SK-N-SH (cell line): ENCODE results near the gene TUBB6. TPM values are rescaled to one million over a fixed set of nuclear protein-coding genes. Genes with fewer than 3 reads are reported as not detected.

ENCODE experiments used
- CTCF ChIA-PET: fragments of 300-600, 350-600 bp; formaldehyde crosslinking; extraction: SDS; loops from one replicate; lab custom pipeline; 2021; lab: Yijun Ruan, JAX
- POLR2A ChIA-PET: fragments of 350-600 bp; sonication (Branson Sonifier 250); formaldehyde crosslinking; extraction: SDS; loops from one replicate; lab custom pipeline; 2020; ENCODE audit warnings: antibody characterized with exemption, inconsistent platforms; lab: Yijun Ruan, JAX
- DNase-seq: peaks from one replicate; pipeline ENCODE4 v3.0.0; 2012
- H2AFZ ChIP-seq: fragments of 200-600 bp; sonication (generic); 2 replicates; pipeline ENCODE4 v1.8.1; 2016; ENCODE audit warnings: antibody characterized with exemption, mild to moderate bottlenecking, low read depth
- H3F3A ChIP-seq: fragments of 200-600 bp; sonication (generic); replicated peaks from 2 replicates; pipeline ENCODE3; 2016; ENCODE audit warnings: antibody characterized with exemption, mild to moderate bottlenecking; ENCODE audit not compliant: insufficient read depth
- H3K27ac ChIP-seq, 2 experiments: fragments of 200-500 bp in 1 of 2; fragments of 200-600 bp in 1 of 2; sonication (Bioruptor generic) in 1 of 2; sonication (generic), shearing (Covaris generic) in 1 of 2; 2 replicates each; pipeline versions ENCODE4 v1.5.1 to v1.6.1; 2014 to 2016; ENCODE audit warnings: low read depth in 2 of 2, inconsistent platforms in 1 of 2, low read length in 1 of 2, mild to moderate bottlenecking in 1 of 2, mixed read lengths in 1 of 2
- H3K27me3 ChIP-seq: fragments of 200-600 bp; sonication (generic), shearing (Covaris generic); 2 replicates; pipeline ENCODE4 v1.6.1; 2016; ENCODE audit warnings: mixed run types; ENCODE audit not compliant: insufficient read depth
- H3K36me3 ChIP-seq, 2 experiments: fragments of 200-500 bp in 1 of 2; fragments of 200-600 bp in 1 of 2; sonication (Bioruptor generic) in 1 of 2; sonication (generic) in 1 of 2; replicated peaks in 1 of 2; 2 replicates each; pipeline versions ENCODE3 to v1.5.1; 2014 to 2016; ENCODE audit warnings: low read length in 1 of 2, mild to moderate bottlenecking in 1 of 2; ENCODE audit not compliant: insufficient read depth in 2 of 2, control insufficient read depth in 1 of 2
- H3K4me1 ChIP-seq, 2 experiments: fragments of 200-500 bp in 1 of 2; fragments of 200-600 bp in 1 of 2; sonication (Bioruptor generic) in 1 of 2; sonication (generic), shearing (Covaris generic) in 1 of 2; 2 replicates each; pipeline versions ENCODE4 v1.5.1 to v1.6.1; 2014 to 2016; ENCODE audit warnings: low read depth in 1 of 2, low read length in 1 of 2, mixed run types in 1 of 2; ENCODE audit not compliant: insufficient read depth in 2 of 2, control insufficient read depth in 1 of 2
- H3K4me2 ChIP-seq: fragments of 200-600 bp; sonication (generic), shearing (Covaris generic); 2 replicates; pipeline ENCODE4 v1.6.1; 2017; ENCODE audit warnings: mixed run types
- H3K4me3 ChIP-seq, 2 experiments: fragments of 200-500 bp in 1 of 2; fragments of 200-600 bp in 1 of 2; sonication (Bioruptor generic) in 1 of 2; sonication (generic), shearing (Covaris generic) in 1 of 2; 2 replicates each; pipeline versions ENCODE4 v1.5.1 to v1.8.1; 2014 to 2016; ENCODE audit warnings: low read depth in 2 of 2, inconsistent platforms in 1 of 2, low read length in 1 of 2, mild to moderate bottlenecking in 1 of 2, mixed read lengths in 1 of 2, moderate library complexity in 1 of 2
- H3K79me2 ChIP-seq: fragments of 200-600 bp; sonication (generic); 2 replicates; pipeline ENCODE4 v1.8.1; 2017; ENCODE audit warnings: mild to moderate bottlenecking; ENCODE audit not compliant: insufficient read depth
- H3K9ac ChIP-seq: fragments of 200-600 bp; sonication (generic); 2 replicates; pipeline ENCODE4 v1.6.1; 2017; ENCODE audit warnings: mixed run types
- H3K9me2 ChIP-seq: fragments of 200-600 bp; sonication (generic); 2 replicates; pipeline ENCODE4 v1.6.1; 2017; ENCODE audit warnings: mixed run types
- H3K9me3 ChIP-seq: fragments of 200-600 bp; sonication (generic); 2 replicates; pipeline ENCODE4 v1.6.1; 2017; ENCODE audit warnings: mixed run types, mild to moderate bottlenecking, moderate library complexity
- H4K20me1 ChIP-seq: fragments of 200-600 bp; sonication (generic); 2 replicates; pipeline ENCODE4 v1.6.1; 2017; ENCODE audit warnings: mild to moderate bottlenecking, mixed run types; ENCODE audit not compliant: insufficient read depth
- CHD2 ChIP-seq: fragments of 150-350 bp; IDR thresholded peaks from 2 replicates; pipeline ENCODE4 v1.6.1; 2018; ENCODE audit warnings: low read length; ENCODE audit not compliant: partially characterized antibody
- FOSL2 ChIP-seq: IDR thresholded peaks from 2 replicates; pipeline ENCODE4 v1.4.0; 2012; ENCODE audit warnings: low read depth, mild to moderate bottlenecking, moderate library complexity, borderline replicate concordance
- GABPA ChIP-seq: IDR thresholded peaks from 2 replicates; pipeline ENCODE4 v1.4.0; 2012; ENCODE audit warnings: low read depth, mild to moderate bottlenecking
- JUND ChIP-seq: IDR thresholded peaks from 2 replicates; pipeline ENCODE4 v1.4.0; 2012
- MAX ChIP-seq: IDR thresholded peaks from 2 replicates; pipeline ENCODE4 v1.4.0; 2012; ENCODE audit warnings: low read depth
- MEF2A ChIP-seq: IDR thresholded peaks from 2 replicates; pipeline ENCODE4 v1.4.0; 2012; ENCODE audit warnings: low read depth, borderline replicate concordance
- MXI1 ChIP-seq: IDR thresholded peaks from 2 replicates; pipeline ENCODE4 v1.6.1; 2012; ENCODE audit warnings: mild to moderate bottlenecking, low read depth, low read length, improper control_type of control experiment
- NRF1 ChIP-seq: IDR thresholded peaks from 2 replicates; pipeline ENCODE4 v1.6.1; 2012; ENCODE audit warnings: low read depth, mild to moderate bottlenecking, low read length
- POLR2AphosphoS5 ChIP-seq: IDR thresholded peaks from 2 replicates; pipeline ENCODE4 v1.6.1; 2012; ENCODE audit warnings: low read depth, low read length
- RAD21 ChIP-seq: IDR thresholded peaks from 2 replicates; pipeline ENCODE4 v1.6.1; 2012; ENCODE audit warnings: mild to moderate bottlenecking, low read length
- RCOR1 ChIP-seq: fragments of 150-350 bp; IDR thresholded peaks from 2 replicates; pipeline ENCODE4 v1.6.1; 2017; ENCODE audit warnings: antibody characterized with exemption, low read length
- REST ChIP-seq: IDR thresholded peaks from 2 replicates; pipeline ENCODE4 v1.6.1; 2012; ENCODE audit warnings: mild to moderate bottlenecking, low read depth, low read length, moderate library complexity
- RFX5 ChIP-seq: IDR thresholded peaks from 2 replicates; pipeline ENCODE4 v1.6.1; 2012; ENCODE audit warnings: mild to moderate bottlenecking, improper control_type of control experiment, low read length
- RXRA ChIP-seq: IDR thresholded peaks from 2 replicates; pipeline ENCODE4 v1.4.0; 2012; ENCODE audit warnings: low read depth, mild to moderate bottlenecking, borderline replicate concordance
- USF2 ChIP-seq: fragments of 150-350 bp; IDR thresholded peaks from 2 replicates; pipeline ENCODE4 v1.6.1; 2017; ENCODE audit warnings: antibody characterized with exemption, low read length, low read depth, borderline replicate concordance
- YY1 ChIP-seq: IDR thresholded peaks from 2 replicates; pipeline ENCODE4 v1.4.0; 2012; ENCODE audit warnings: low read depth, mild to moderate bottlenecking
- WGBS: methylation state at CpG from one replicate; pipeline ENCODE4 v1.1.6; 2017; ENCODE audit warnings: low lambda C conversion rate; 5-methylcytosine and 5-hydroxymethylcytosine counted together
- polyA plus RNA-seq, 3 experiments: library from polyadenylated mRNA; depleted of rRNA; stranded (reverse); fragments of >200 nt; gene quantifications; 2 replicates each; pipeline ENCODE4 v1.2.3, GENCODE V29; 2012
- TF ChIP-seq, protein P1 (sequence below): fragments of 150-350 bp; IDR thresholded peaks from 2 replicates; pipeline ENCODE4 v1.6.1; 2016; ENCODE audit warnings: mild to moderate bottlenecking, low read depth, low read length

TUBB6 gene
- polyA plus RNA-seq, 1 of the 3 experiments (the other 2 are of a cell fraction): 387 TPM

DNA sequence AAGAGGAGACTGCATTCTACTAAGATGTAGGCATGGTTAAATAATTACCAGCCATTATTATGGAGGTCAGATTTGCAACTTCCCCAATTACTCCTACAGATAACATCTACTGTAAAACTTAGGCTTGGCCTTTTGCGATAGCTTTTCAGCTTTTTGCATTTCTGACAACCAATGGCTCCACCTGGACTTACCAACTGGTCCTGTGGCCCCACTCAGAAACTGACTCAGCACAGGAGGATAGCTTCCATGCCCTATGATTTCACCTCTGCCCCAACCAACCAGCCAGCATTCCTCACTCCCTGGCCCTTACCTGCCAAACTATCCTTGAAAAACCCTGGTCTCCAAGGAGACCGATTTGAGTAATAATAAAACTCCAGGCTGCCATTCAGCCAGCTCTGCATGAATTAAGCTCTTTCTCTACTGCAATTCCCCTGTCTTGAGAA is 28.2 kb downstream of the TUBB6 start:
- Histone ChIP-seq H3K9ac (no peak overlapping the region), H3K9me2 (no peaks in the 10 kb centered on the region), H3K79me2 (no peaks in the 10 kb centered on the region), H3K27ac (no peak overlapping the region)
- WGBS: 79% methylated on average over 2 of the region's 2 CpGs
- TF ChIP-seq FOSL2: no peak
- no peak for TF ChIP-seq MAX
- TF ChIP-seq CHD2: no peak
- no peak for TF ChIP-seq MEF2A
- no peak for TF ChIP-seq REST
- no peak for TF ChIP-seq RCOR1
- no peak for TF ChIP-seq GABPA
- no peak for TF ChIP-seq JUND
- no peak for TF ChIP-seq RXRA
- TF ChIP-seq, protein P1, sequence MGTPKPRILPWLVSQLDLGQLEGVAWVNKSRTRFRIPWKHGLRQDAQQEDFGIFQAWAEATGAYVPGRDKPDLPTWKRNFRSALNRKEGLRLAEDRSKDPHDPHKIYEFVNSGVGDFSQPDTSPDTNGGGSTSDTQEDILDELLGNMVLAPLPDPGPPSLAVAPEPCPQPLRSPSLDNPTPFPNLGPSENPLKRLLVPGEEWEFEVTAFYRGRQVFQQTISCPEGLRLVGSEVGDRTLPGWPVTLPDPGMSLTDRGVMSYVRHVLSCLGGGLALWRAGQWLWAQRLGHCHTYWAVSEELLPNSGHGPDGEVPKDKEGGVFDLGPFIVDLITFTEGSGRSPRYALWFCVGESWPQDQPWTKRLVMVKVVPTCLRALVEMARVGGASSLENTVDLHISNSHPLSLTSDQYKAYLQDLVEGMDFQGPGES: no peak
- no peak for TF ChIP-seq NRF1
- no peak for TF ChIP-seq YY1
- no peak for TF ChIP-seq MXI1
- no peak for TF ChIP-seq RAD21
- no peak for TF ChIP-seq USF2
- no peak for TF ChIP-seq RFX5
- TF ChIP-seq POLR2AphosphoS5: no peak
- TF ChIP-seq, all 33 proteins: peak for 0
- Histone ChIP-seq H3K4me1 (peaks cover 0 to 3% of the 10 kb centered on the region in 2 experiments; a peak in 1 of 4 replicates), H3K9me3 (no peaks in the 10 kb centered on the region), H4K20me1 (no peaks in the 10 kb centered on the region), H3K36me3 (peaks cover 26 to 36% of the 10 kb centered on the region in 2 experiments), H3K27me3 (no peaks in the 10 kb centered on the region), H3K4me3 (no peak overlapping the region), H2AFZ (no peak overlapping the region), H3F3A (peaks cover 8% of the 10 kb centered on the region), H3K4me2 (no peak overlapping the region)
- POLR2A ChIA-PET: no interaction called here
- no peak for DNase-seq
- CTCF ChIA-PET: interaction anchor here (1.0 to 1.1 kb wide), 3 partner anchors 8 to 64 kb away, joined by 3 to 5 read pairs (median 3); no protein-coding TSS in a partner anchor
